Aorta (tissue), 5 donors: Measurements from ENCODE around the gene AHSG. TPM values are rescaled to one million over a fixed set of nuclear protein-coding genes. Genes with fewer than 3 reads are reported as not detected.

ENCODE experiments used
- ATAC-seq: fragments of 200-7000 bp; cut with Tn5 transposase; one replicate; pipeline ENCODE4 v1.9.1; 2022; ENCODE audit warnings: moderate library complexity; ENCODE audit not compliant: low FRiP score
- DNase-seq, 2 donors: peaks; one replicate each; pipeline ENCODE4 v3.0.0-alpha.2; 2020
- H3K27ac ChIP-seq, 2 donors: one replicate each; pipeline ENCODE4 v1.5.1; 2013; ENCODE audit warnings: low read length in 2 of 2, mild to moderate bottlenecking in 2 of 2, moderate library complexity in 2 of 2, control low read depth in 1 of 2, inconsistent platforms in 1 of 2, low read depth in 1 of 2
- H3K27me3 ChIP-seq, 2 donors: one replicate each; pipeline ENCODE4 v1.6.1; 2013; ENCODE audit warnings: control low read depth in 1 of 2, low read length in 1 of 2, mild to moderate bottlenecking in 1 of 2, moderate library complexity in 1 of 2; ENCODE audit not compliant: insufficient read depth in 2 of 2, control insufficient read depth in 1 of 2
- H3K36me3 ChIP-seq, 2 donors: one replicate each; pipeline ENCODE4 v1.6.1; 2013; ENCODE audit warnings: control low read depth in 1 of 2, low read length in 1 of 2, mild to moderate bottlenecking in 1 of 2; ENCODE audit not compliant: insufficient read depth in 2 of 2, control insufficient read depth in 1 of 2
- H3K4me1 ChIP-seq, 2 donors: one replicate each; pipeline ENCODE4 v1.6.1; 2013; ENCODE audit warnings: low read length in 2 of 2, control low read depth in 1 of 2, mild to moderate bottlenecking in 1 of 2, moderate library complexity in 1 of 2; ENCODE audit not compliant: insufficient read depth in 2 of 2, control insufficient read depth in 1 of 2
- H3K4me3 ChIP-seq, 2 donors: one replicate each; pipeline ENCODE4 v1.5.1; 2013; ENCODE audit warnings: low read length in 2 of 2, control low read depth in 1 of 2, mild to moderate bottlenecking in 1 of 2
- H3K9me3 ChIP-seq: one replicate; pipeline ENCODE4 v1.6.1; 2013; ENCODE audit warnings: mild to moderate bottlenecking, low read length; ENCODE audit not compliant: control insufficient read depth
- WGBS, 2 donors: extraction: QIAGEN DNeasy Blood & Tissue Kit; methylation state at CpG; one replicate each; pipeline ENCODE4 v1.1.7; 2013; 5-methylcytosine and 5-hydroxymethylcytosine counted together
- intact Hi-C, 2 donors: fragments of 100-400 bp; cut with DNase I; formaldehyde crosslinking; loops; one replicate each; pipeline versions ENCODE4 v1.14.2 to v1.15.0; 2022
- polyA plus RNA-seq, 2 donors: library from polyadenylated mRNA; stranded (reverse); fragments of 200-250 nt; gene quantifications; one replicate each; pipeline ENCODE4 v1.2.3, GENCODE V29; 2013
- total RNA-seq, 2 donors: library from RNA; stranded (reverse); fragmentation: NEBNext Ultra II Directional; extraction: Animal tissue kit (Norgen Biotek cat#: 25700); gene quantifications; one replicate each; pipeline ENCODE4 v1.2.1, GENCODE V29; 2021
- donor health status: healthy with polysubstance abuse.
- donor health status: Bipolar disorder and iron deficiency.
- donor health status: DM: no; HTN: no; CAD: no.
- donor health status: DM: no; HTN: no; CAD: no.
- donor health status: DM: yes; HTN: yes; CAD: no.

Gene AHSG
- total and polyA plus RNA-seq, 4 donors, result 0.13 TPM; not detected in 3

- WGBS, 2 donors, result 30 to 36% methylated on average over 3 of the region's 3 CpGs
- no peaks in the 10 kb centered on the region for H3K27me3 ChIP-seq
- H3K4me1 ChIP-seq, result no peaks in the 10 kb centered on the region
- ATAC-seq (no peak), DNase-seq (no peak)
- H3K4me3 ChIP-seq, result no peak overlapping the region
- H3K27ac ChIP-seq, result no peak overlapping the region
- no peaks in the 10 kb centered on the region for H3K9me3 ChIP-seq
- peaks cover 3 to 4% of the 10 kb centered on the region in 2 donors for H3K36me3 ChIP-seq
- intact Hi-C loops, result no loop called here
These were observed 23.7 kb upstream of the AHSG start for GRCh38 chr3:186589121-186589520.

- no peaks in the 10 kb centered on the region for H3K27me3 ChIP-seq
- H3K27ac ChIP-seq, result no peak overlapping the region
- intact Hi-C loops, result no loop called here
- H3K36me3 ChIP-seq, result peaks cover under 1 to 4% of the 10 kb centered on the region in 2 donors
- no peak for ATAC-seq
- no peak for DNase-seq
- H3K4me1 ChIP-seq, result no peaks in the 10 kb centered on the region
- no peak overlapping the region for H3K4me3 ChIP-seq
- no peaks in the 10 kb centered on the region for H3K9me3 ChIP-seq
- whole genome bisulfite sequencing, 2 donors, result 55 to 58% methylated on average over 5 of the region's 5 CpGs
These were observed 22.8 kb upstream of the AHSG start for GRCh38 chr3:186589856-186590579.

GRCh38 chr3:186590580-186591295 is 22.1 kb upstream of the AHSG start:
- H3K36me3 ChIP-seq, result no peaks in the 10 kb centered on the region
- H3K4me3 ChIP-seq, result no peak overlapping the region
- DNase-seq (no peak), ATAC-seq (no peak)
- WGBS, 2 donors, result 76 to 78% methylated on average over 7 of the region's 7 CpGs
- intact Hi-C loops, result no loop called here
- H3K9me3 ChIP-seq, result no peaks in the 10 kb centered on the region
- H3K4me1 ChIP-seq, result no peaks in the 10 kb centered on the region
- H3K27ac ChIP-seq, result no peak overlapping the region
- H3K27me3 ChIP-seq, result no peaks in the 10 kb centered on the region

- 88 to 92% methylated on average over 4 of the region's 4 CpGs for WGBS, 2 donors
- H3K36me3 ChIP-seq, result no peaks in the 10 kb centered on the region
- no peak for ATAC-seq
- no peak overlapping the region for H3K4me3 ChIP-seq
- no peak overlapping the region for H3K27ac ChIP-seq
- no peaks in the 10 kb centered on the region for H3K4me1 ChIP-seq
- H3K9me3 ChIP-seq, result no peaks in the 10 kb centered on the region
- intact Hi-C loops, result no loop called here
- H3K27me3 ChIP-seq, result no peaks in the 10 kb centered on the region
- no peak for DNase-seq
These were observed 20.2 kb upstream of the AHSG start for GRCh38 chr3:186592682-186593081.

- 90% methylated on average over 3 of the region's 3 CpGs for WGBS, 2 donors
- DNase-seq, result no peak
- intact Hi-C loops, result no loop called here
- Histone ChIP-seq H3K36me3 (no peaks in the 10 kb centered on the region), H3K27ac (no peak overlapping the region), H3K27me3 (no peaks in the 10 kb centered on the region), H3K4me3 (no peak overlapping the region), H3K4me1 (no peaks in the 10 kb centered on the region), H3K9me3 (no peaks in the 10 kb centered on the region)
- ATAC-seq, result no peak
These were observed 19.0 kb upstream of the AHSG start for GRCh38 chr3:186593862-186594261.

GRCh38 chr3:186594591-186595113 is 18.2 kb upstream of the AHSG start:
- H3K9me3 ChIP-seq, result no peaks in the 10 kb centered on the region
- no peak overlapping the region for H3K4me3 ChIP-seq
- no peak overlapping the region for H3K27ac ChIP-seq
- H3K4me1 ChIP-seq, result no peaks in the 10 kb centered on the region
- no peak for ATAC-seq
- no peaks in the 10 kb centered on the region for H3K36me3 ChIP-seq
- intact Hi-C loops, result no loop called here
- 78 to 83% methylated on average over 6 of the region's 6 CpGs for WGBS, 2 donors
- no peaks in the 10 kb centered on the region for H3K27me3 ChIP-seq
- no peak for DNase-seq

GRCh38 chr3:186596568-186597287 is 16.1 kb upstream of the AHSG start:
- Histone ChIP-seq H3K4me3 (no peak overlapping the region), H3K9me3 (no peaks in the 10 kb centered on the region), H3K27ac (no peak overlapping the region), H3K36me3 (no peaks in the 10 kb centered on the region), H3K4me1 (no peaks in the 10 kb centered on the region), H3K27me3 (no peaks in the 10 kb centered on the region)
- DNase-seq (no peak), ATAC-seq (no peak)
- WGBS, 2 donors, result 72 to 75% methylated on average over 17 of the region's 17 CpGs
- intact Hi-C loops, result no loop called here

- ATAC-seq (no peak), DNase-seq (peak in 1 of 2 donors; percentile 72)
- no peaks in the 10 kb centered on the region for H3K9me3 ChIP-seq
- H3K4me3 ChIP-seq, result no peak overlapping the region
- H3K36me3 ChIP-seq, result no peaks in the 10 kb centered on the region
- no peak overlapping the region for H3K27ac ChIP-seq
- 36 to 39% methylated on average over 11 of the region's 11 CpGs for WGBS, 2 donors
- no peaks in the 10 kb centered on the region for H3K27me3 ChIP-seq
- H3K4me1 ChIP-seq, result no peaks in the 10 kb centered on the region
- intact Hi-C loops, result no loop called here
These were observed 14.6 kb upstream of the AHSG start for GRCh38 chr3:186598108-186598784.
